HG03575 (cell line): ENCODE measurements around the gene ZBTB48.

Experiments
- ATAC-seq: cut with Tn5 transposase; IDR thresholded peaks from one replicate; pipeline ENCODE4 v1.9.1; 2021; ENCODE audit not compliant: unreplicated experiment, insufficient number of reproducible peaks, low FRiP score; ENCODE audit errors: extremely low read depth

The ZBTB48 gene

DNA sequence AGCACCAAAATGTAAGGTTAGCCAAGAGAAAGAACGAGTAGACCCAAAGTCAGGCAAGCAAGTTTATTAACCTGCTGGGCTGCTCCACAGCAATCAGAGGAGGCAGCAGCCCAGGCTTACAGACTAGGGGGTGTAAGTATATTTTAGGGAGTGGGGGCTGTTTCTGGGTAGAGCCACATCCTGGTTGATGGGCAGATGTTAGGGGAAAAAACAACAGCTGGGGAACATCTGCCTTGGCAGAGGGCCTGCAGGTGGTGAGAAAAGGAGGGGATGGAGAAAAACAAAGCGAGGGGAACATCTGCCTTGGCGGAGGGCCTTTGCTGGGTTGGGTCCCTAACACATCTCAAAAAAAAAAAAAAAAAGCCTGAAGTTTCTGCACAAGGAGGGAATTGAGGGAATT, 9.7 kb upstream of the ZBTB48 start:
- ATAC-seq = no peak

DNA sequence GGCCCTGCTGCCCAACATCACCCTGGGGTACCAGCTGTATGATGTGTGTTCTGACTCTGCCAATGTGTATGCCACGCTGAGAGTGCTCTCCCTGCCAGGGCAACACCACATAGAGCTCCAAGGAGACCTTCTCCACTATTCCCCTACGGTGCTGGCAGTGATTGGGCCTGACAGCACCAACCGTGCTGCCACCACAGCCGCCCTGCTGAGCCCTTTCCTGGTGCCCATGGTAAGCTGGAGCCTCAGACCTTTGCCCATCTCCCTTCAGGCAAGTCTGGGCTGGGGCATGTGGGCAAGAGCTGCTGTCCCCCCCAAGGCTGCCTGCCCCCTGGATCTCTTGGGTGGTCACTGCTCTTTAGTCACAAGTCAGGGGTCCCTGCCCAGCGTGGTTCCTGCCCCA, 8.8 kb upstream of the ZBTB48 start:
- ATAC-seq = no peak

GRCh38 chr1:6572653-6573383, 7.0 kb upstream of the ZBTB48 start:
- no peak for ATAC-seq

GRCh38 chr1:6574025-6574620, 5.7 kb upstream of the ZBTB48 start:
- no peak for ATAC-seq

DNA sequence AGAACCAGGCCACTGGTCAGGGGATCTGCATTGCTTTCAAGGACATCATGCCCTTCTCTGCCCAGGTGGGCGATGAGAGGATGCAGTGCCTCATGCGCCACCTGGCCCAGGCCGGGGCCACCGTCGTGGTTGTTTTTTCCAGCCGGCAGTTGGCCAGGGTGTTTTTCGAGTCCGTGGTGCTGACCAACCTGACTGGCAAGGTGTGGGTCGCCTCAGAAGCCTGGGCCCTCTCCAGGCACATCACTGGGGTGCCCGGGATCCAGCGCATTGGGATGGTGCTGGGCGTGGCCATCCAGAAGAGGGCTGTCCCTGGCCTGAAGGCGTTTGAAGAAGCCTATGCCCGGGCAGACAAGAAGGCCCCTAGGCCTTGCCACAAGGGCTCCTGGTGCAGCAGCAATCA, 5.0 kb upstream of the ZBTB48 start:
- no peak for ATAC-seq

- no peak for ATAC-seq
Measured at GRCh38 chr1:6577831-6578525, 1.8 kb upstream of the ZBTB48 start.

GRCh38 chr1:6578624-6579373, 995 bp upstream of the ZBTB48 start:
- ATAC-seq = no peak

DNA sequence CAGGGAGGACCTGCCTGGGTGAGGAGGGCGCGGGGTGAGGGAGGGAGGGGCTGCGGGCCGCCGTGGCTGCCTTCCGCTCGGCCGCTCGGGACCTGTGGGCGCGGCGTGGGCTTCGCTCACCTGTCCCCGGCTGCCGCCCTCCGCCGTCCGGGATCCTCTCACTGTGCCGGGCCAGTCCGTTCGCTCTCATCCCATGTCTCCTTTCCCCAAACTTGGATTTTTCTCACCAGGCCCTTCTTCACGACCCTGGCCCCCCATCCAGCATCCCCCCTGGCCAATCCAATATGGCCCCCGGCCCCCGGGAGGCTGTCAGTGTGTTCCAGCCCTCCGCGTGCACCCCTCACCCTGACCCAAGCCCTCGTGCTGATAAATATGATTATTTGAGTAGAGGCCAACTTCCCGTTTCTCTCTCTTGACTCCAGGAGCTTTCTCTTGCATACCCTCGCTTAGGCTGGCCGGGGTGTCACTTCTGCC, 362 bp downstream of the ZBTB48 start:
- no peak for ATAC-seq

GRCh38 chr1:6580593-6581409, 1.0 kb downstream of the ZBTB48 start:
- no peak for ATAC-seq

DNA sequence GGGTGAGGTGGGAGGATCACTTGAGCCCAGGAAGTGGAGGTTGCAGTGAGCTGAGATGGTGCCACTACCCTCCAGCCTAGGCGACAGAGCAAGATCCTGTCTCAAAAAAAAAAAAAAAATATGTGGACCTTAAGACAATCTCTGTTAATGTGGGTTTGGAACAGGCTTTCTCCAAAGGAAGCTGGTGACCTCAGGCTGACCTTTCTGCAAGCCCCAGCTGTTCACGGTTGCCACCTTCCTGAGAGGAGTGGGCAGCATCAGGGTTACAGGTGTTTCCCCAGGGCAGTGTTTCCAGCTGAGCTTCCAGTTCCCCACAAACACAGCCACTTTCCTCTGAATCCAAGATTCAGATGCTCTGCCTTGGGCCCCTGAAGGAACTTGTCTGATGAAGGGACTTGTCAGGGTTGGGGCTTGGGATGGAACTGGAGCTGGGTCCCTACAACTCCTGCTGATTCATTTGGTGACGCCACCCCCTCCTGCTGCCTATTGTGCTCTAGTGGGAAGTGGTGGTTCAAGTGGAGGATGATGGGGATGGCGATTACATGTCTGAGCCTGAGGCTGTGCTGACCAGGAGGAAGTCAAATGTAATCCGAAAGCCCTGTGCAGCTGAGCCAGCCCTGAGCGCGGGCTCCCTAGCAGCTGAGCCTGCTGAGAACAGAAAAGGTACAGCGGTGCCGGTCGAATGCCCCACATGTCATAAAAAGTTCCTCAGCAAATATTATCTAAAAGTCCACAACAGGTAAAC, 1.9 kb downstream of the ZBTB48 start:
- ATAC-seq = no peak

DNA sequence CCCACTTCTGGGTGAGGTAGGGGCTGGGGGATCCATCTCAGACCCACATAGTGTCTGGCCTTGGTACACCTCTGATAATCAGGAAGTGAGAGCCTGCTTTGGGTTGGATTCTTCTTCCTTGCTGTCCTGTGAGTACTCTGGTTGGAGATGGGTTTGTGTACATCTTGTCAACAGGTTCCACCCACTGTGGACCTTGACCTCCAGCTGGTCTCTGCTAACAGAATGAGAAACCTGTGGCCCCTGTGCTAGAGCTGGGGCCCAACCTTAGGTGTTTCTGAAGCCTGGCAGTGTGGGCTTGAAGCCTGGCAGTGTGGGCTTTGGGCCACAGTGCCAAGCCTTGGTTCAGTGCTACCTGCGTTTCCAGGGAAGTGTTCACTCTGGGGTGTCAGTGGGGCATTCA, 2.6 kb downstream of the ZBTB48 start:
- ATAC-seq = no peak

DNA sequence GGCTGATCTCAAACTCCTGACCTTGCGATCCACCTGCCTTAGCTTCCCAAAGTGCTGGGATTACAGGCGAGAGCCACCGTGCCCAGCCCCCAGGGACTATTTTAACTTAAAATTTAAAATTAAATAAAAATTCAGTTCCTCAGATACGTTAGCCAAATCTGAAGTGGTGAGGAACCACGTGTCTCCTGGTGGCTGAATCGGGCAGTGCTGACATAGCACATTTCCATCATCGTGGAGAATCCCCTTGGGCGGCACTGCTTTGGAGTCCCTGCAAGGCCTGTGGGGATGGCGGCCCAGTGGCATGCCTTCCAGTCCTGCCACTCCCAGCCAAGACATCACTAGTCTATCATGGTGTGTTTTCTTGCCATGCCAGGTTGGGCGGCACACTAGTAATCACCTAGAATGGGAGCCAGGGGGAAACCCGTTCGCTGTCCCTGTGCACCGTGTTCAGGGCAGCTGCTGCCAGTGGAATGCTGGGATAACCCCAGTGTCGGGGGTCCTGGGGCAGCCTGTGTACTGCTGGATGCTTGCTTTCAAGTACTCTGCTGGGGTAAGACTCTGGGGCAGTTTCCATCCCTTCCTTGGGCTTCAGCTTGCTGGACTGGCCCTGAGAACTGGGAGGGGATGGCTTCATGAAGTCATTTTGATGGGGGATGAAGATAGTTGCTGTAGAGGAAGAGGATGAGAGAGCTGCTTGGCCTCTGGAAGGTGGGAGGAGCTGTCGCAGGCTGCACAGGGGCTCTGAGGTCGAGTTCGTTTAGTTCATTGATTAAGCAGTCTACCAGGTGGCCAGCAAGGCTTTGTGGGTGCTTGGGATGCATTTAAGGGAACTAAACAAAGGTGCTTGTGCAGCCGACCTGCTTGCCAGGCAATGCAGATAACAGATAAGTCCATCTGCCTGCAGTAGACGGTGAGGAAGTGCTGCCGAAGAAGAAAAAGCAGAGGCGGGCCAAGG, 4.6 kb downstream of the ZBTB48 start:
- ATAC-seq = no peak

GRCh38 chr1:6585081-6585722, 5.4 kb downstream of the ZBTB48 start:
- ATAC-seq = no peak

- ATAC-seq = no peak
Measured at GRCh38 chr1:6585841-6586240, 6.0 kb downstream of the ZBTB48 start.

- no peak for ATAC-seq
Measured at GRCh38 chr1:6586404-6586816, 6.6 kb downstream of the ZBTB48 start.

DNA sequence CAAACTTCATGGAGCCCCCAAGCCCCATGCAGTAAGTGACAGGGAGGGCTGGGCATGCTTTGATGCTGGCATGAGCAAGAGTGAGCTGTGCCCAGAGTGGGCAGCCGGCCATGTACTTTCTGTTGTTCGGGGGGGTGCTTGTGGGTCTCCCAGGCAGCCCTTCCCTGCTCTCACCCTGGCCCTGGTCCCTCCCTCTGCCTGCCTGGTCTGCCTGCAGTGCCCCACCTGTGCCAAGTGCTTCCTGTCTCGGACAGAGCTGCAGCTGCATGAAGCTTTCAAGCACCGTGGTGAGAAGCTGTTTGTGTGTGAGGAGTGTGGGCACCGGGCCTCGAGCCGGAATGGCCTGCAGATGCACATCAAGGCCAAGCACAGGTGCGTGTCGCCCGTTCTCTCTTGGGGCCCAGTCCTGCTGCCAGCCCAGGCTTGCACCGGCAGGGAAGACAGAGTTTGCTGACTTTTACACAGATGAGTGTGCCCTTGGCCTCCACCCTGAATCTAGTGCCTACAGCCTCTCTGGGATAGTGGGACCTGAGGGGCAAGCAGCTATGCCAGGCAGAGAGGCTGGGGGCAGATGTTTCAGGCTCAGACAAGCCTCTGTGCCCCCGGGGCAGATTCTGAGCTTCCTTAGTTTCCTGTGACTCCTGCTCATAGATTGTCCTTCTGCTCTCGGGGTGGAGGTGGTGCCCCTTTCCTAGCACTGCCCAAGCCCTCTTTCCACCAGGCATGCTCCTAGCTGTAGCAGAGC, 7.6 kb downstream of the ZBTB48 start:
- ATAC-seq = no peak
